Glomerular endothelial cell (primary cell): ENCODE data around the gene EGR4. TPM values are rescaled to one million over a fixed set of nuclear protein-coding genes. Genes with fewer than 3 reads are reported as not detected.

ENCODE experiments used
- DNase-seq: peaks from one replicate; pipeline ENCODE4 v3.0.0-alpha.2; 2011; ENCODE audit warnings: low read depth, low spot score; ENCODE audit errors: extremely low read depth
- total RNA-seq: library from RNA; depleted of rRNA; stranded (reverse); fragments of >200 nt; gene quantifications from 2 replicates; pipeline ENCODE4 v1.2.3, GENCODE V29; 2015

Gene EGR4
- total RNA-seq, 1 donor from 2014 or later = not detected

DNA sequence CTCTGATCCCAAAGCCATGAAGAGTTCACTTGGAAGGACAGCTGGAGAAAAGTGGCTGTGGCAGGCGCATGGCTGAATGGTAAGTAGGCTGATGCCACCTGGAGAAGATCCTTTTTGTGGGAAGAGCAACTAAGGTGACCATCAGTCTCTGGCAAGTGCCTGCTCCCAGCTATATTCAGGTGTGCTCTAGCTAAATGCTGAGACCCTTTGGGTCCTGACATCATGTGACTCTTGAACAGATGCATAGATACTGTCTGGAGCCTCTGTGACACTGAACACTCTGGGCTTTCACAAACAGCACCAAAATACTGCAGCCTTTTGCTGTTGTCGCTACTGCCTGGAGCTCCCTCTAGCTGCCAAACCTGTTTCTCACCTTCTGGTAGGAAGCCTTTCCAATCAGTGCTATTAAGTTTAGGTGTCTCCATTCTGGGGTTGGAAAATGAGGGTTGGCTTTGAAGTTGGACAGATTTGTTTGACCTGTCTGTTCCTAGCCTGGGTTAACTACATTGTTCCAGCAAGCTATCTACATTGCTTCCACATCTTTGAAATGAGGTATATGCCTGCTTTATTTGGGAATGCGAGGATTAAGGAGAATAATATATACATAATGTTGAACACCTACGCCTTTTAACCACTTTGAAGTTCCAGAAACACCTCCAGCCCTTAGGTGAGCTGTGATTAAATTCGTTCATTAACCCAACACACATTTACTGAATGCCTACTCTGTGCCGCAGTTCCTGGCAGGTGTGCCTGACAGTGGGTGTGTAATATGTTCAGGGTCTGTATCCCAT lies 3.1 kb downstream of the EGR4 start:
- DNase-seq = no peak

- no peak for DNase-seq
These were observed 4.0 kb downstream of the EGR4 start for GRCh38 chr2:73289304-73289703.

DNA sequence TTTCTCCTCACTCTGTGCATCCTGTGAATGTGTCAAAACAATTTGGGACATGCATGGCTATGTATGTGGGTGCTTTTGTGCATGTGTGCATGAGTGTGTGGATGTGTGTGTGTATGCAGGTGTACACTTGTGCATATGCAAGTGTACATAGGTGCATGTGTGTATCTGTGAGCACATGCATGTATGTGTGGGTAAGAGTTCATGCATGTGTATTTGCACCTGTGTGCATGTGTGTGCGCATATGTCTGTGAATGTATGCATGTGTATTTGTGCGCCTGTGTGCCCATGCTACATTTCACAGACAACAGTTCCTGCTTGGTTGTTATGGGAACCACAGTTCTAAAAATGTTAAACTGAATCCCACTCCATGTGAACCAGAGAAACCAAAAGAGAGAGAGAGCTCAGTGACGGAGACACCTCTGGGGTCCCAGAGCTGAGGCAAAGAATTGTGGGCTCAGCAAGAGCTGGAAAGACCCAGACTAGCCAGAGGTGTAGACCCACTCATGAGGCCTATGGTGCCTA lies 7.2 kb downstream of the EGR4 start:
- no peak for DNase-seq

GRCh38 chr2:73285159-73285739 lies 8.1 kb downstream of the EGR4 start:
- no peak for DNase-seq

DNA sequence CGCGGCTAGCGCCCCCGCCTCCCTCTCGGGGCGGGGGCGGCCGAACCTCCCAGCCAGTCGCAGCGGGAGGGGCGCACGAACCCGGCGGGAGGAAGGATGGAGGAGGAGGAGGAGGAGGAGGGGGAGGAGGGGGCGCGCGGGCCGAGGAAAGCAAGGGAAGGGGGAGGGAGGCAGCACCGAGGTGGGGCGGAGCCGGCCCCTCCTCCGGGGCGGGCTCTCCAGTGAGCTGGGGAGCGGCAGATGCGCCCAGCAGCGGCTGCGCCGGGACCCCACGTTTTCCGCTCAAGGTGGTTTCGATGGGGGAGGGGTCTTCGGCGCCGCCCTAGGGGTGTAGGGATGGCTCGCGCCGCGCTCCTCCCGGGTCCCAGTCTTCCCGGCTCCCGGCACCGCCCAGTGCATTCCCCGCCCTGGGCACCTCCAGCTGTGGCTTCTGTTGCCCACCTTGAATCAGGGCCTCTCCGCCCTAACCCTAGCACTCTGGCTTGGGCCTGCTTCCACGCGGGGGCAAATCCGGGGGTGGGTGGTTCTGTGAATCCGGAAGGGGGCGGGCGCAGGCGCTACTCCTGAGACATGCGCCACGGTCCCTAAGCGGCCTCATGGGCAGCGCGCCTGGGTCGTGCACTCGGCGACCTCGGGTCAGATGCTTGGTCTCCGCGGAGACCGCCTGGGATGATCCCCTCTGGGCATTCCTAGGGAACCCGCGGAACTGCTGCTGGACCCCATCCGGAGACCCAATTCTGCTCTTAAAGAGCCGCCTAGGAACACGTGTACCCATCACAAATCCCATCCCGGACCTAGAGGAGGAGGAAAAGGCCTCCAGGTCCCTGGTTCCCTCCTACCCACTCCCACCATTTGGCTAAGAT lies 8.8 kb downstream of the EGR4 start, which contains the start of gene FBXO41:
TSS of gene FBXO41 (minus strand) at position 183 of the 863 bp plus-strand sequence. CDS start 14,848 bp downstream, outside the sequence.
- DNase-seq = no peak

GRCh38 chr2:73283545-73284295 lies 9.6 kb downstream of the EGR4 start:
- DNase-seq = no peak

GRCh38 chr2:73282924-73283544 lies 10.3 kb downstream of the EGR4 start:
- no peak for DNase-seq

DNA sequence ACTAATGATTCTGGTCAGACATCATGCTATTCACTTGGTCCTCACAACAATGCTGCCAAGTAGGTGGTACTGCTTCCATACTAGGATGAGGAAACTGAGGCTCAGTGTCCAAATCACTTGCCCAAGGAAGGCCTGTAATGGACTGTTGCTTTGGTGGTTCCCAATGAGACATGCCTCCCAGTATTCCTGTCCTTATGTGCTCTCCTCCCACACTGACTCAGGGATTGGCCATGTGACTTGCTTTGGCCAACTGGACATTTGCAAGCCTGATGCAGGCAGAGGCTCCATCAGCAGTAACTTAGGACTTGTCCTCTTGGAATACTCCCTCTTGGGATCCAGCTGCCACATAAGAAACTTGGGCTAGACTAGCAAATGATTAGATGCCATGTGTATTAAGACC lies 12.1 kb downstream of the EGR4 start:
- no peak for DNase-seq

DNA sequence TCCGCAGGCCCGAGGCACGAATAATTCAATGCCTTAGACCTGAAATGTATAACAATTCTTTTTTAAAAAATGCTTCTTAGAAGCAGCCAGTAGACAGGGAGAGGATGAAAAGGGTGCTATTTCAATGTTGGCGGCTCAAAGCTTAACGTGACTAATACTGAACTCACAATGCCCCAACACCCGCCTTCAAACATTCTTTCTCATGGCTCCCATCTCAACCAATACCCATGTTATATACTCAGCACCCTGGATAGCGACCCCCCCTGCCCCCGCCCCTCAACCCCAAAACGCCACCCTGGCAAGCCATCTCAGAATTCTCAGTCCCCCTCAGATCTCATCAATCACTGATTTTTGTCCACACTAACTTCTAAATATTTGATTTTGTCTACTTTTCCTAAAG lies 13.5 kb downstream of the EGR4 start:
- DNase-seq = no peak

DNA sequence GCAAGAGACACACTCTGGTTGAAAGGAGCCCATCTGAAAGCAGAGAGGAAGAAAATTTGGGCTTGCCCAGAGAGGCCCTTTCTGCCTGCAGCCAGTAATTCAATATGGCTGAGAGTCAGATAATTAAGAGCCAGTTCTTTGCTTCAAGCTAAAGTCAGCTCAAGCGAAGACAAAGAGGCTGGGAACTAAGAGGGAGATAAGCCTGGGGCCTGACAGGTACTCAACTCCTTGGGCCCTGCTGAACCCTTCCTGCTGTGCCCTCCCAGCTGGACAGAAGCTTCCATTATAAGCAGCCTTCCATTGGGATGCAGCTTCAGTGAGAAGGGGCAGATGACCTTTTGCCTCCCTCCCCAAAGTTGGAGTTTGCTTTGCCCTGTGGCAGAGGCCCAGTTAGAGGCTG lies 21.1 kb downstream of the EGR4 start:
- DNase-seq = no peak

- DNase-seq = no peak
These were observed 23.5 kb downstream of the EGR4 start for GRCh38 chr2:73269686-73270465.

DNA sequence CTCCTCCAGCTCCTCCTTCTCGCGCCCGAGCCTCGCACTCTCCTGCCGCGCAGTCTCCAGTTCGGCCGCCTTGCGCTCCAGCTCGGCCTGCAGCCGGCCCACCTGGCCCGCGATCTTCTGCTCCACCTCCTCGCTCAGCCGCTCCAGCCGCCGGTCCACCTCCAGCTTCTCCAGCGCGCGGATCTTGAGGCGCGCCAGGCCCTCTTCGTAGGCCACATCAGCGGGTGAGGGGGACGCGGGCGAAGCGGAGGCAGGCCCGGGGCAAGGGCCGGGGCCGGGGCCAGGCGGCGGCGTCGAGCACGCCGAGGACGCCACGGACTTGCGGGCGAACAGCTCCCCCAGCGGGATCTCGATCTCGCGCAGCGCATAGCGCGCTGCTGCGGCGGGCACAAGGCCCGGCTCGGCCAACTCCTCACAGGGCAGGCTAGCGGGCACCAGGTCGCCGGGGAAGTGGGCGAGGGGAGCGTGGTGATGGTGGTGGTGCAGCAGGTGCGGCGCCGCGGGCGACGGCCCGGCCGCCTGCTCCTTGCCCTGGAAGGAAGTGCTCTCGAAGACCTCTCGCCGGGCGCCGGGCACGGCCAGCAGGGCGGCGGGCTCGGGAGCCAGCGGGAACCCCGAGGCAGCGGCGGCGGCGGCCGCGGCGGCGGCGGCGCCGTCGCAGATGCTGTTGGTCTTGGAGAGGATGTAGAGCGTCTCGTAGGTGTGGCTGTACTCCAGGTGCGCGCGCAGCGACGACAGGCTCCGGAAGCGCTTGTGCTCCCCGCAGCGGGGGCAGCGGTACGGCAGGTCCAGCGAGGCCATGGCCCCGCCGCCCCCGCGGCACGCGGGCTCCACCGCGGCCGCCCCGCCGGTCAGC lies 24.3 kb downstream of the EGR4 start:
- no peak for DNase-seq

GRCh38 chr2:73268366-73268829 lies 24.9 kb downstream of the EGR4 start:
- no peak for DNase-seq

DNA sequence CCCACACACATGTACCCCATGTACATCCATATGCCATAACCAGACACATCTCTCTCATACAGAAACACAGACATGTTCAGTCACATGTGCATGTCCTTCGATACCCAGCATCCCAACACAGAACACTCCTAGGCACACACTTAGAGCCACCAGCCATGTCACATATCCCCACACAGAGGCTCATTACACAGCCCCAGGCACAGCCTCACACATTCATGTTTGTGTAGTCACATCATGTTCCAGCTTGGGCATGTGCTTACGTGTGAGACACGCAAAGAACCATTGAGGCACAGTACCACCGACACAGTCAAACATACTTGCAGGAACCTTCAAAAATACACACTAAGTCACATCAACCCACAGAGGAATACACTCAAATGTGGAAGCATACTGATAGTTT lies 26.3 kb downstream of the EGR4 start:
- DNase-seq = no peak

GRCh38 chr2:73266061-73266901 lies 27.1 kb downstream of the EGR4 start:
- no peak for DNase-seq

DNA sequence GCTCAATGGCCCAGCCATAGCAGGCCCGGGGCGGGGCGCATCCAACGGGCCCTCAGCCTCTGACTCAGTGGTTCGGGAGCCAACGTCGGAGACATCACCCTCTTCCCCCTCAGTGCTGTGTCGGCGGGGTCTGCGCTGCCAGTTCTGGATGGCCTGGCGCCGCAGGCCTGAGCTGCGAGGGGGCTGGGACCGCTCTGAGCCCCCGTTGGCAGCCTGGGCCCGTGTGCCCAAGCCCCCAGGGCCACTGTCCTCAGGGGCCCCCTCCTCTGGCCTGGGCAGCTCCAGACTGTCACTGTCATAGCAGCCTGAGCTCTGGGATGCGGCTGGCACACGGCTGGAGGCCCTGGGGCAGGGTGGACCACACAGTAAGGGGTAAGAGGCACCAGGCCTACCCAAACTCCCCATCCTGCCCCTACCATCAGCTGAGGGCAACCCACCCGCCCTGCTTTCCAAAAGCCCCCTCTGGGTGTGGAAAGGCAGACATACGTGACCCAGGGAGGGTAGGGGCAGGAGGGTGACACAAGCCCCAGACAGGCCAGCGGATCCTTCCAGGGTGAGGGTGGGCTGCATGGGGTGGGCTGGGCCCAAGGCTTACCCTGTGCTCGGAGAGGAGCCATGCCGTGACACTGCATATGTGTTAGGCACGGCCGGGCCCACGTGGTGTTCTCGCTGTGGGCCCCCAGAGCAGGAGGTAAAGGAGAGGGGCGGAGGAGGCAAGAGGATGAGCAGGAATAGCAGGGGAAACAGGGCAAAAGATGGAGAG lies 27.9 kb downstream of the EGR4 start:
- DNase-seq = no peak

DNA sequence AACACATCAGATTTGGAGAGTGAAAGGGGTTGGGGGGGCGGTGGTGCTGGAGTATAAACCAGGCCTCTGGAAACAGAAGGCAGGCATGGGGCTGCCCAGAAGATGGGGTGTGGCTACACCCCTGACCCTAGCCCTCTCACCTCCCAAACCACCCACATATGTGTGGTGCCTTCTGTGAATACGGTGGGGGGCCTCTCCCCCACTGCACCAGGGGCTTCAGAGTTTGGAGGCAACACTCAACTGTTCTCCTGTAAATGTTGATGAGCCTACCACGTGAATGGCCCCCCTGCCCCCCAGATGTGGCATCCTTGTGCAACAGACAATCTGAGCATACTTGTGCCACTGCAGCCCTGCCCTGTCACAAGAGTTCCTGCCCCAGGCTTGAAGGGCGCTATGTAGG lies 28.6 kb downstream of the EGR4 start:
- no peak for DNase-seq
